IPS-18c (cell line): Measurements from ENCODE around the gene CTSL.
"Not testable (repeated sequence)": the region's sequence is repeated elsewhere in the genome, so short reads cannot be mapped to it uniquely, and the experiment has no call there.

ENCODE experiments used
- H3K4me3 ChIP-seq: 2 replicates; pipeline ENCODE4 v1.7.0; 2013; ENCODE audit warnings: low read depth, mild to moderate bottlenecking, low read length, moderate library complexity; ENCODE audit not compliant: insufficient read depth
- H3K9me3 ChIP-seq: one replicate; pipeline ENCODE4 v1.6.1; 2013; ENCODE audit warnings: mild to moderate bottlenecking, low read length, moderate library complexity; ENCODE audit not compliant: control insufficient read depth, insufficient read depth

Gene CTSL

DNA sequence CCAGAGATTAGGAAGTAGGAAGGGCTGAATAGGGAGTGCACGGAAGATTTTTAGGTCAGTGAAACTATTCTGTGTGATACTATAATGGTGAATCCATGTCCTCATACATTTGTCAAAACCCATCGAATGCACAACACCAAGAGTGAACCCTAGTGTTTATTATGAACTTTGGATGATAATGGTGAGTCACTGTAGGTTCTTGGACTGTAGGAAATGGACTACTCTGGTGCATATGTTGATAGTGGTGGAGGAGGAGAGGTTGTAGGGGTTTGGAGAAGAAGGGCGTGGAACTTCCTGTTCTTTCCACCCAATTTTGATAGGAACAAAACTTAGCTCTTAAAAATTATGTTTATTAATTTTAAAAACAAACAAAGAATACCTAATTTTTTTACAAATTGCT, 14.3 kb downstream of the CTSL start:
- Histone ChIP-seq H3K9me3 (peaks cover 2% of the 10 kb centered on the region), H3K4me3 (no peak overlapping the region)

DNA sequence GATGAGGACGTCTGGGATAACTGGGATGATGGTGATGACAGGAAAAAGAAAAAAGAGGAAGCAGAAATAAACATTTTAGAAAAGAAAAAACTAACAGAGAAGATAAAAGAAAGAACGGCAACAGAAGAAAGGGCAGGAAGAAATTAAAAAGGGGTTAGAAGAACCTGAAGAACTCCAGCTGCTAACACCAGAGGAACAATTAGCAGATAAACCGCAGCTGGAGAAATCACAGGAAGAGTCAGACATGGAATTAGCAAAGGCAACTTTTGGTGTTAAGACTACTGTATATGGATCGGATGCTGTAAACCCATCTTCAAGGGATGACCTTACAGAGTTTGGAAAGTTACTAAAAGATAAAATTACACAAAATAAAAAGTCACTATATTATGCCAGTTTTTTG, 15.4 kb downstream of the CTSL start:
- Histone ChIP-seq H3K4me3 (no peak overlapping the region), H3K9me3 (peaks cover 2% of the 10 kb centered on the region)

DNA sequence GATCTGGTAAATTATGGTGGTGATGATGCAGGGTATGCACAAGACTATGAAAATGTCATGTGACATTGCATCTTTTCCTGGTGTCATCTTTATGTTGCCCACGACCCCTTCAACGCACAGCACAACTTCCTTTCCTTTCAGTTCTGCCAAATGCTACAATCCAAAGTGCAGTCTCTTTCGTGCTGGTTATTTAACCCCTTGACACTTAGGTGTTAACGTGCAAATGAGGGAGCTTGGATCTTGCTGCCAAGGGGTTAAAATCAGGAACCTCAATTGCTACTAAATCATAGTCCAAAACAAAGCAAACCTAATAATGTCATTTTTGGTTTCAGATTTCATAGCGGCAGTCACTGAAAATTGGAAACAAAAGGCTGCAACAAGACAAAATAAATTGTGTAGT, 16.0 kb downstream of the CTSL start:
- Histone ChIP-seq H3K9me3 (peaks cover 2% of the 10 kb centered on the region), H3K4me3 (no peak overlapping the region)

DNA sequence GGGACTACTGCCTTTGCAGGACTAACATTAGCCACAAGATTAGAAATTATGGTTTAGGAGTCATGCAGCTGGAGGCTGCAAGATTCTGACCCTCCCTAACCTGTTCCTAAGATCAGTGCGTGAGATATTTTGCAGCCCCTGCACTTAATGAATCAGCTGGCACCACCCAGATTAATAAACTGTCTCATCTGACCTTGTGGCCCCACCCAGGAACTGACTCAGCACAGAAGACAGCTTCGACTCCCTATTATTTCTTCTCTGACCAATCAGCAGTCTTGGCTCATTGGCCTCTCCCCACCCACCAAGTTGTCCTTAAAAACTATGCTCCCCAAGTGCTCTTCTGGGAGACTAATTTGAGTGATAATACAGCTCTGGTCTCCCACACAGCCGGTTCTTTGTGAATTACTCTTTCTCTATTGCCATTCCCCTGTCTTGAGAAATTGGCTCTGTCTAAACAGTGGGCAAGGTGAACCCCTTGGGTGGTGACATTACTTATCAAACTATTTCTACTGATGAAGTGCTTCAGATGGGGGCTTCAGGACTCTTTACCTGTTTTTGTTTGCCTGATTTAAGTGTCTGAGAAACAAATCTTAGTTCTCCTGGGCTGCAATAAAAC, 17.0 kb downstream of the CTSL start:
- Histone ChIP-seq H3K9me3 (peaks cover 2% of the 10 kb centered on the region), H3K4me3 (no peak overlapping the region)

DNA sequence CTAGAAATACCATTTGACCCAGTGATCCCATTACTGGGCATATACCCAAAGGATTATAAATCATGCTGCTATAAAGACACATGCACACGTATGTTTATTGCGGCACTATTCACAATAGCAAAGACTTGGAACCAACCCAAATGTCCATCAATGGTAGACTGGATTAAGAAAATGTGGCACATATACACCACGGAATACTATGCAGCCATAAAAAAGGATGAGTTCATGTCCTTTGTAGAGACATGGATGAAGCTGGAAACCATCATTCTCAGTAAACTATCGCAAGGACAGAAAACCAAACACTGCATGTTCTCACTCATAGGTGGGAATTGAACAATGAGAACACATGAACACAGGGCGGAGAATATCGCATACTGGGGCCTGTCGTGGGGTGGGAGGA, 18.3 kb downstream of the CTSL start:
- H3K9me3 ChIP-seq, H3K4me3 ChIP-seq: not testable (repeated sequence)

DNA sequence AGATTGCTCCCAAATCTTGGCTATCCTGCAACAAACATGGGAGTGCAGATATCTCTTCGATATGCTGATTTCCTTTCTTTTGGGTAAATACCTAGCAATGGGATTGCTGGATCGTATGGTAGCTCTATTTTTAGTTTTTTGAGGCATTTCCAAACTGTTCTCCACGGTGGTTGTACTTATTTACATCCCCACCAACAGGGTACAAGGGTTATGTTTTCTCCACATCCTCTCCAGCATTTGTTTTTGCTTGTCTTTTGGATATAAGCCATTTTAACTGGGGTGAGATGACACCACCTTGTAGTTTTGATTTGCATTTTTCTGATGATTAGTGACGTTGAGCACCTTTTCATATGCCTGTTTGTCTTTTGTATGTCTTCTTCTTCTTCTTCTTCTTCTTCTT, 20.3 kb downstream of the CTSL start:
- no peak overlapping the region for H3K4me3 ChIP-seq
- no peaks in the 10 kb centered on the region for H3K9me3 ChIP-seq

DNA sequence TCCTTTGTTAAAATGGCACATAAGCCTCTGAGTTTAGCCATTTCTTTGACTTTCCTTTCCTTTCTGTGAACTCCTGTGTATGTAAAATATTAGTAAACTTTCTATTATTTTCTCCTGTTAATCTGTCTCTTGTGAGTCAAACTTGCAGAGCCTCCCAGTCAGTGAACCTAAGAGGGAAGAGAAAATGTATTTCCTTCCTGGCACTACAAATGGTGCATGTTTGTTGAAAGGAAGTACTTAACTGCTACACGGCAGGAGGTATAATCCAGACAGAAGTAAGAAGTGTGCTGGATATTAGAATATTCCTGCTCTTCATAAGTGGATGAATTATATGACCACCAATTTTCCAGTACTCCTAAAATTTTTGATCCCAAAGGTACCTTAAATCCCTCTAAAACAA, 23.0 kb downstream of the CTSL start:
- Histone ChIP-seq H3K4me3 (no peak overlapping the region), H3K9me3 (no peaks in the 10 kb centered on the region)

DNA sequence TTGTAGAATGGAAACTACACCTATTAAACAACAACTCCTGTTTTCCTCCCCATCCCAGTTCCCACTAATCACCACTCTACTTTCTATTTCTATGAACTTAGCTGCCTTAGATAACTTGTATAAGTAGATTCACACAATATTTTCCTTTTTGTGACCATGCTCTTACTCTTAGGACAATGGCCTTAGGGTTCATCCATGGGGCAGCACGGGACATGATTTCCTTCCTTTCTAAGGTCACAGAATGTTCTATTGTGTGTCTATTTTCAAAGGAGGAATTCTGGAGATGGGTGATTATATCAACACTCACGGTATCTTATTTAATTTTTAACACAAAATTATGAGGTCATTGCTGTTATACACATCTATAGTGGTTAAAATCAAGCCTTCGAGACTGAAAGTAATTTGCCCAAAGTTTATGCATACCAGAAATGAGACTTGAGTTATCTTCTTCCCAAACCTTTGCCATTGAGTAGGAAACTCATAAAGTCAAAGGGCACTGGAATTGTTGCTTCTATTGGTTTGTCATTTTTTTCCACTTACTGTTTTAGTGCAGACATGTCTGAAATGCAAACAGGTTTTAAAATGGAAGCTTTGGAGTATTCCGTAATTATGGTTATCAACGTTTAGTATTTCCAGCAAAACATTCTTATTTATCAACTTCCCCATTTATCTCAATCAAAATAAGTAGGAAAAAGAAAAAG, 23.6 kb downstream of the CTSL start:
- Histone ChIP-seq H3K9me3 (no peaks in the 10 kb centered on the region), H3K4me3 (no peak overlapping the region)

DNA sequence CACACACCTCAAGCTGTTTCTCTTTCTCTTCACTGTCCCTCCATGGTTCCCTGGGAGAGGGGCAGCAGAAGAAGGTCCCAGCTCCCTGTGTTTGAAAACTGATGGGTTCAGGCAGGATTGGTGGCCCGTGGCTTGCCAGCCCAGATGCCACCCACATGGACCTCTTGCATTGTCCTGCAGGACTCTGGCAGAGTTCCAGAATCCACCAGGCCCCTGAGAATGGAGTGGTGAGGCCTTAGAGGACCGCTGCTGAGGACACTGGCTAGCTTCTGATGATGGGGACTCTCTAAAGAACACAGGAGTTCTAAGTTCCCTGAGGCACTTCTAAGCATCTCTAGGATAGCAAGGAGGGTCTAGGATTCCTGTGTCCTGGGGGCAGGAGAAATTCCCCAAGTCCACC, 24.8 kb downstream of the CTSL start:
- Histone ChIP-seq H3K9me3 (no peaks in the 10 kb centered on the region), H3K4me3 (no peak overlapping the region)

DNA sequence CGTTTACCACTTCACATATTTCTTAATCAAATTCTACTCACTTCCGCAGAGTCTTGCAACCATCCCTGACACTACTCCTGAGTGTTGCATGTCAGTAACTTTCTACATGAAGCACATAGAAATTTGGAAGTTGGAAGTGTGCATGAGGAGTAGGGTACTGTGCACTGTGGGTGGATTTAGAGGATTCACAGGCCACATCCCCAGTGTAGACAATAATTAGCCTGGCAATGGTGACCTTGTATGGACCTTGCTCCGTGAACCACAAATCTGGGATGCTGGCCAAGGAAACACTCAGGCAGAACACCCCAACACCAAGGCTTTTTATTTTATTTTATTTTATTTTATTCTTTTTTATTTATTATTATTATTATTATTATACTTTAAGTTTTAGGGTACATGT, 25.5 kb downstream of the CTSL start:
- Histone ChIP-seq H3K9me3 (no peaks in the 10 kb centered on the region), H3K4me3 (no peak overlapping the region)

DNA sequence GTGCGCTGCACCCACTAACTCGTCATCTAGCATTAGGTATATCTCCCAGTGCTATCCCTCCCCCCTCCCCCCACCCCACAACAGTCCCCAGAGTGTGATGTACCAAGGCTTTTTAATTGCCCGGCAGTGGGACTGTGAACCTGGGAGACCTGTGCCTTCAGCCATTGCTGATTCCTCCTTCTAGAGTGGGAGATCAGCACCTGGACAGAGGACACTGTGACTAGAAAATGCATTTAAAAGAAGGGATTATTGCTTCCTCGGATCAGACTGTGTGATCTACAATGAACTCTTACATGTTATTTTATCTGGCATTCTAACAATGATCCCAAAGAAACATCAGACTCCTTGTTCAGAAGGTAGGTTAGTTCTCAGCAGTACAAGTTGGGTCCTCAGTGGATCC, 25.9 kb downstream of the CTSL start:
- Histone ChIP-seq H3K9me3 (no peaks in the 10 kb centered on the region), H3K4me3 (no peak overlapping the region)

DNA sequence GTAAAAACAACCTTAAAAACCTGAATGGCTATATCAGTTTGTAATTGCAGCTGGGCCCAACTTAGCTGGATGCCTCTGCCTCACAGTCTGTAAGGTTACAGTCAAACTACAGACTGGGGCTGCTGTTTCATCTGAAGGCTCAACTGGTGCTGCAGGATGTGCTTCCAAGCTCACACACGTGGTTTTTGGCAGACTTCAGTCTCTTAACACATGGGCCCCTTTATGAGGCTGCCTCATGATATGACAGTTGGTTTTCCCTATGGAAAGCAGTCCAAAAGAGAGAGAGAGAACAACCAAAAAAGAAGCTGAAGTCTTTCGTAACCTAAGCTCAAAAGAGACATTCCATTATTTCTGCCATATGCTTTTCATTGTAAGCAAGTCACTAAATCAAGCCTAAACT, 27.4 kb downstream of the CTSL start:
- no peaks in the 10 kb centered on the region for H3K9me3 ChIP-seq

DNA sequence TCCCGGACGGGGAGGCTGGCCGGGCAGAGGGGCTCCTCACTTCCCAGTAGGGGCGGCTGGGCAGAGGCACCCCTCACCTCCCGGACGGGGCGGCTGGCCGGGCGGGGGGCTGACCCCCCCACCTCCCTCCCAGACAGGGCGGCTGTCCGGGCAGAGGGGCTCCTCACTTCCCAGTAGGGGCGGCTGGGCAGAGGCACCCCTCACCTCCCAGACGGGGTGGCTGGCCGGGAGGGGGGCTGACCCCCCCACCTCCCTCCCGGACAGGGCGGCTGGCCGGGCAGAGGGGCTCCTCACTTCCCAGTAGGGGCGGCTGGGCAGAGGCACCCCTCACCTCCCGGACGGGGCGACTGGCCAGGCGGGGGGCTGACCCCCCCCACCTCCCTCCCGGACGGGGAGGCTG, 32.4 kb downstream of the CTSL start:
- not testable (repeated sequence) for H3K4me3 ChIP-seq, H3K9me3 ChIP-seq

More for the DNA sequence above, 27.4 kb downstream of the CTSL start:
- no peak overlapping the region for H3K4me3 ChIP-seq

DNA sequence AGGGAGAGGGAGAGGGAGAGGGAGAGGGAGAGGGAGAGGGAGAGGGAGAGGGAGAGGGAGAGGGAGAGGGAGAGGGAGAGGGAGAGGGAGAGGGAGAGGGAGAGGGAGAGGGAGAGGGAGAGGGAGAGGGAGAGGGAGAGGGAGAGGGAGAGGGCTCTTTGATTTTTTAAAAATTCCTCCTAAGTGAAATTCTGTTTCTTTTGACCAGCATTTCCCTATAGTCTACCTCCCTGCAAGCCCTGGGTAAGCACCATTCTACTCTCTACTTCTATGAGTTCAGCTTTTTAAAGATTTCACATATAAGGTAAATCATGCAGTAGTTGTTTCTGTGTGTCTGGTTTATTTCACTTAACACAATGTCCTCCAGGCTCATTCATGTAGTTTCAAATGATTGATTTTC, 34.1 kb downstream of the CTSL start:
- H3K4me3 ChIP-seq, H3K9me3 ChIP-seq: not testable (repeated sequence)

DNA sequence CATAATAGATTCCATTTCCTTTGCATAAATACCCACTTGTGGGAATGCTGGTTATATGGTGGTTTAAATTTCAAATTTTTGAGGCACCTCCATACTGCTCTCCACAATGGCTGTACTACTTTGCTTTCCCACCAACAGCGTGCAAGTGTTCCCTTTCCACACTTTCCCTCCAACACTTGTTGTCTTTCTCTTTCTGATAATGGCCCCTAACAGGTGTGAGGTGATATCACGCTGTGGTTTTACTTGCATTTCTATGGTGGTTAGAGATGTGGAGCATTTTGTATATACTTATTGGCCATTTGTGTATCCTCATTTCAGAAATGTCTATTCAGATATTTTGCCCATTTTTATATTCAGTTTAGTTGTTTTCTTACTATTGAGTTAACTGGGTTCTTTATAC, 34.6 kb downstream of the CTSL start:
- no peaks in the 10 kb centered on the region for H3K9me3 ChIP-seq
- H3K4me3 ChIP-seq, result no peak overlapping the region

DNA sequence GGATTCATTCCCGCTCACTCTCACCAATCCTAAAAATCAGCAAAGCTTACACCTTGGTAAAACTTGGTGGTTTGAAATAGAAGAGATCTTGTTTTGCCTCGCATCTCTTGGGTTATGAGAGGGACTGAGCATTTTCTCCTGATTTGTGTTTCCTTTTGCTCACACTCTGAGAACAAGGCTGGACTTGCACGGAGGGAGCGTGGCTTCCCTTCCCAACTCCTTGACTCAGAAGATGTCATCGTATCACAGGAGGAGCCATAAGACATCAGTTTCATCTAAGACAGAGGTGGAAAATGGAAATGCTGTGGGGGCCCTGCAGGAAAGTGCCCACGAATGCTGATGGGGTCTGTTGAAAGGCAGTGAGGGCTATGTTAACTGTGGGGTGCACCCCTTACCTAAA, 37.4 kb downstream of the CTSL start:
- Histone ChIP-seq H3K9me3 (no peaks in the 10 kb centered on the region), H3K4me3 (no peak overlapping the region)

DNA sequence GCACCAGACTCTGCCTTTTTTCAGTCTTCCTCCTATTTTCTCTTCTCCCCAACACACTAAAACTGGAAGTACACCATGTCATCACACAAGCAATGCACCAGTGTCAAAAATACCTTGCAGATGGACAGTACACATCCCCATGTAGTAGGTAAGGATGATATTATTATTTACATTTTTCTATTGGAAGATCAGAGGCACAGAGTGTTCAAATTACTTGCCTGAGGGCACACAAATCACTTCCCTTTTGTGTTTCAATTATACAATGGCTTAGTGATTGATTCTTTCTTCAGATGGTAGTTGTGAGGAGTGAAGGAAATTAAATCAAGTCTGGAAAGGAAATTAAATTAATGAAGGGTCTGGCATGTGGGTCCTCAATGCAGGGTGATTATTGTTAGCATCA, 39.6 kb downstream of the CTSL start:
- no peak overlapping the region for H3K4me3 ChIP-seq
- H3K9me3 ChIP-seq, result no peaks in the 10 kb centered on the region

DNA sequence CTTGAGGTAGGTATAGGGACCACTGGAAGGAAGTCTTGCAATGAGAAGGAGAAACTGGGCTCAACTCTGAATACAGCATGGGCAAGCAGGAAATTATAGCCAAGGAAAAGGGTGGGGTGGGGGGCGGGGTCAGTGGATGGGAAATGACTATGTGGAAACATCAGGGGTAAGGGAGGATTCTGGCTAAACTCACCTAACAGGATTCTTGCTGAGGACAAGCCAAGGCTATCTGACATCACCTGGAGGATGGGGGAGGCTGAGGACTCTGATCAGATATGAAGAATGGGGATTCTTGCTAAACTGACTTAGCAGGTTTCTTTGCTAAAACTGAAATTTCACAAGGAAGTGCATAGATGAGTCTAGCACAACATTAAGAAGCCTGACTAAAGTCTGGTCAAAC, 40.8 kb downstream of the CTSL start:
- Histone ChIP-seq H3K4me3 (no peak overlapping the region), H3K9me3 (no peaks in the 10 kb centered on the region)
